CD4-positive, alpha-beta T cell (primary cell): ENCODE data around the gene IL2RA. TPM values are rescaled to one million over a fixed set of nuclear protein-coding genes. Genes with fewer than 3 reads are reported as not detected.

Experiments used
- ATAC-seq: fragments of 200-7000 bp; cut with Tn5 transposase; one replicate; pipeline ENCODE4 v1.10.0; 2022; ENCODE audit warnings: mild to moderate bottlenecking; ENCODE audit not compliant: poor library complexity
- CTCF ChIA-PET: fragments of 350-600 bp; sonication (Branson Sonifier 250); formaldehyde crosslinking; loops from one replicate; lab custom pipeline; 2021; ENCODE audit warnings: antibody characterized with exemption, inconsistent platforms; lab: Charles Lee
- POLR2A ChIA-PET: fragments of 350-600 bp; sonication (Branson Sonifier 250); formaldehyde crosslinking; loops from one replicate; lab custom pipeline; 2021; ENCODE audit warnings: antibody characterized with exemption, inconsistent platforms; lab: Charles Lee
- DNase-seq, 14 experiments: peaks; one replicate each; pipeline ENCODE4 v3.0.0-alpha.2; 2013 to 2020; ENCODE audit warnings: mixed read lengths in 2 of 14
- H3K27ac ChIP-seq, 2 donors: one replicate each; pipeline versions ENCODE4 v1.5.1 to v1.7.0; 2013; ENCODE audit warnings: low read length in 2 of 2, low read depth in 1 of 2, mild to moderate bottlenecking in 1 of 2
- H3K27me3 ChIP-seq, 2 experiments: 1 replicate in 1 of 2; 2 replicates in 1 of 2; pipeline versions ENCODE4 v1.6.1 to v1.7.0; 2013; ENCODE audit warnings: low read length in 2 of 2, control low read depth in 1 of 2, mild to moderate bottlenecking in 1 of 2, moderate library complexity in 1 of 2; ENCODE audit not compliant: insufficient read depth in 2 of 2, control insufficient read depth in 1 of 2
- H3K36me3 ChIP-seq: one replicate; pipeline ENCODE4 v1.6.1; 2013; ENCODE audit warnings: low read length, control low read depth; ENCODE audit not compliant: insufficient read depth
- H3K4me1 ChIP-seq: one replicate; pipeline ENCODE4 v1.6.1; 2013; ENCODE audit warnings: low read length, control low read depth; ENCODE audit not compliant: insufficient read depth
- H3K4me3 ChIP-seq: one replicate; pipeline ENCODE4 v1.5.1; 2013; ENCODE audit warnings: mild to moderate bottlenecking, low read length, moderate library complexity
- H3K9me3 ChIP-seq, 2 experiments: 1 replicate in 1 of 2; 2 replicates in 1 of 2; pipeline versions ENCODE4 v1.6.1 to v1.7.0; 2013; ENCODE audit warnings: low read length in 2 of 2, mild to moderate bottlenecking in 2 of 2, control low read depth in 1 of 2, moderate library complexity in 1 of 2; ENCODE audit not compliant: control insufficient read depth in 1 of 2, insufficient read depth in 1 of 2
- H3K27ac Mint-ChIP-seq: one replicate; pipeline ENCODE4 v1.8.0; 2020; ENCODE audit warnings: mixed read lengths
- H3K27me3 Mint-ChIP-seq: one replicate; pipeline ENCODE4 v1.8.0; 2021; ENCODE audit warnings: mixed read lengths
- H3K36me3 Mint-ChIP-seq: one replicate; pipeline ENCODE4 v1.8.0; 2021; ENCODE audit warnings: low read depth, mixed read lengths
- H3K4me1 Mint-ChIP-seq: one replicate; pipeline ENCODE4 v1.8.0; 2021; ENCODE audit warnings: low read depth, mixed read lengths
- H3K4me3 Mint-ChIP-seq: one replicate; pipeline ENCODE4 v1.8.0; 2020; ENCODE audit warnings: mild to moderate bottlenecking, mixed read lengths
- H3K9me3 Mint-ChIP-seq: one replicate; pipeline ENCODE4 v1.8.0; 2020; ENCODE audit warnings: mixed read lengths
- CTCF ChIP-seq: fragments of 200-600 bp; IDR thresholded peaks from one replicate; pipeline ENCODE4 v1.8.0; 2022; ENCODE audit warnings: antibody characterized with exemption, mild to moderate bottlenecking
- intact Hi-C, 2 experiments: fragments of 100-400 bp; cut with DNase I in 1 of 2; cut with micrococcal nuclease in 1 of 2; formaldehyde crosslinking; loops; one replicate each; pipeline versions ENCODE4 v1.15.1 to v1.9.0; 2023 to 2025; cut with DNase I, micrococcal nuclease
- total RNA-seq, 174 experiments: library from RNA in 2 of 174; stranded (reverse) in 2 of 174; gene quantifications; one replicate each; pipeline ENCODE4 v1.2.3 and lab custom pipeline; 2021 to 2026

Gene IL2RA
- total RNA-seq, 2 experiments from 2014 or later = 4.9 to 5.4 TPM

- TF ChIP-seq CTCF = no peak
- Mint-ChIP-seq H3K4me1 (no peaks in the 10 kb centered on the region), H3K36me3 (no peaks in the 10 kb centered on the region), H3K9me3 (peaks cover 15% of the 10 kb centered on the region), H3K4me3 (no peak overlapping the region), H3K27ac (no peak overlapping the region), H3K27me3 (no peaks in the 10 kb centered on the region)
- Histone ChIP-seq H3K4me3 (no peak overlapping the region), H3K36me3 (no peaks in the 10 kb centered on the region), H3K27ac (no peak overlapping the region), H3K27me3 (no peaks in the 10 kb centered on the region), H3K9me3 (peaks cover 0 to 7% of the 10 kb centered on the region in 2 experiments), H3K4me1 (no peaks in the 10 kb centered on the region)
- intact Hi-C loops = no loop called here
- POLR2A ChIA-PET = no interaction called here
- ATAC-seq = no peak
- CTCF ChIA-PET = no interaction called here
- DNase-seq = no peak
These were observed 69.8 kb downstream of the IL2RA start for GRCh38 chr10:5992398-5992797.

DNA sequence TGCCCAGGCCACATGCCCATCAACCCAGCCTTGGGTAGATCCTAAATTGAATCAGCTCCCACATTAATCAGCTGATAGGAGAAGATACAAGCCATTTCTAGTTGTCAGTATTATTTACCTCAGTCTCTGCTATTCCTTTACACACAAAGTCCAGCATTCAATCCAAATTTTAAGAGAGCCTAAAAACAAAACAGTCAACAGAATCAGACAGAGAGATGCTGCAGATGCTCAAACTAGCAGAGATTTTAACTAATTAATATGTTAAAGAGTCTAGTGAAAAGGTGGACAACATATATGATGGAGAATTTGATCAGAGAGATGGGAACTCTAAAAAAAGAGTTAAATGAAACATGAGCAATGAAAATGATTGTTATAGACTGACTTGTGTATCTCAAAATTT lies 70.5 kb downstream of the IL2RA start:
- Mint-ChIP-seq H3K4me3 (no peak overlapping the region), H3K36me3 (no peaks in the 10 kb centered on the region), H3K4me1 (no peaks in the 10 kb centered on the region), H3K9me3 (peaks cover 15% of the 10 kb centered on the region), H3K27ac (no peak overlapping the region), H3K27me3 (no peaks in the 10 kb centered on the region)
- Histone ChIP-seq H3K27ac (no peak overlapping the region), H3K4me1 (no peaks in the 10 kb centered on the region), H3K9me3 (peaks cover 0 to 7% of the 10 kb centered on the region in 2 experiments), H3K27me3 (no peaks in the 10 kb centered on the region), H3K36me3 (no peaks in the 10 kb centered on the region), H3K4me3 (no peak overlapping the region)
- TF ChIP-seq CTCF = no peak
- ChIA-PET CTCF (no interaction called here), POLR2A (no interaction called here)
- ATAC-seq (no peak), DNase-seq (no peak)
- intact Hi-C loops = no loop called here

DNA sequence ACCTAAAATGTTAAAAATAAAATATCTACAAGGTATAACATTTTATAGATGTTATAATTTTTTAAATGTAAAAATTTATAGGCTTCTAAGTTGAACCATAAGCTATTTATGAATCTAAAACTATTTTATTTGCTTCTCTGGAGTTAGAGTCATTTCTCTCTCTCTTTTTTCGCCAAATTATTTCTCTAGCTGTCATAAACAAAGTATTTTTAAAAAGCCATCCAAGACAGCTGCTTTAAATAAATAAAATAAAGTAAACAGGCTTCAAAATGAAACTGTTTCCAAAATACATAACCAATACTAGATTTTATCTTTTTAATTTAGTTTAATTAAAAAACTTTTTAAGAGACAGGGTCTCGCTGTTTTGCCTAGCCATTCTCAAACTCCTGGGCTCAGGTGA lies 72.4 kb downstream of the IL2RA start:
- no peak overlapping the region for H3K27ac Mint-ChIP-seq
- peaks cover 15% of the 10 kb centered on the region for H3K9me3 Mint-ChIP-seq
- no peak overlapping the region for H3K4me3 Mint-ChIP-seq
- H3K36me3 Mint-ChIP-seq = no peaks in the 10 kb centered on the region
- no peaks in the 10 kb centered on the region for H3K4me1 Mint-ChIP-seq
- no peaks in the 10 kb centered on the region for H3K27me3 Mint-ChIP-seq
- POLR2A ChIA-PET = no interaction called here
- Histone ChIP-seq H3K4me3 (no peak overlapping the region), H3K4me1 (no peaks in the 10 kb centered on the region), H3K27ac (no peak overlapping the region), H3K36me3 (no peaks in the 10 kb centered on the region), H3K27me3 (no peaks in the 10 kb centered on the region), H3K9me3 (peaks cover 0 to 7% of the 10 kb centered on the region in 2 experiments)
- no peak for DNase-seq
- intact Hi-C loops = no loop called here
- ATAC-seq = no peak
- CTCF ChIA-PET = interaction anchor here (0.8 kb wide), 1 partner anchor 52 kb away, joined by 3 read pairs; no protein-coding TSS in a partner anchor
- TF ChIP-seq CTCF = no peak
